Measurements from ENCODE around the gene APBB1.
"Not testable (repeated sequence)": the region's sequence is repeated elsewhere in the genome, so short reads cannot be mapped to it uniquely, and the experiment has no call there.

DNA sequence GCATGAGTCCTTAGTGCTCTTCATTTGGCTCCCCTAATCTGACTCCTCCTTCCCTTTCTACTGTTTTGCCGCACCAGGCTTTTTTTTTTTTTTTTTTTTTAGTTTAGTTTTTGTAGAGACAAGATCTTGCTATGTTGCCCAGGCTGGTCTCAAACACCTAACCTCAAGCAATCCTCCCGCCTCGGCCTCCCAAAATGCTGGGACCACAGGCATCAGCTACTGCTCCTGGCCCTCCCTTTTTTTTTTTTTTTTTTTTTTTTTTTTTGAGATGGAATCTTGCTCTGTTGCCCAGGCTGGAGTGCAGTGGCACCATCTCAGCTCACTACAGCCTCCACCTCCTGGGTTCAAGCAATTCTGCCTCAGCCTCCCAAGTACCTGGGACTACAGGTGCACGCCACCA, 26.6 kb downstream of the APBB1 start:
- TF ChIP-seq, protein P1, sequence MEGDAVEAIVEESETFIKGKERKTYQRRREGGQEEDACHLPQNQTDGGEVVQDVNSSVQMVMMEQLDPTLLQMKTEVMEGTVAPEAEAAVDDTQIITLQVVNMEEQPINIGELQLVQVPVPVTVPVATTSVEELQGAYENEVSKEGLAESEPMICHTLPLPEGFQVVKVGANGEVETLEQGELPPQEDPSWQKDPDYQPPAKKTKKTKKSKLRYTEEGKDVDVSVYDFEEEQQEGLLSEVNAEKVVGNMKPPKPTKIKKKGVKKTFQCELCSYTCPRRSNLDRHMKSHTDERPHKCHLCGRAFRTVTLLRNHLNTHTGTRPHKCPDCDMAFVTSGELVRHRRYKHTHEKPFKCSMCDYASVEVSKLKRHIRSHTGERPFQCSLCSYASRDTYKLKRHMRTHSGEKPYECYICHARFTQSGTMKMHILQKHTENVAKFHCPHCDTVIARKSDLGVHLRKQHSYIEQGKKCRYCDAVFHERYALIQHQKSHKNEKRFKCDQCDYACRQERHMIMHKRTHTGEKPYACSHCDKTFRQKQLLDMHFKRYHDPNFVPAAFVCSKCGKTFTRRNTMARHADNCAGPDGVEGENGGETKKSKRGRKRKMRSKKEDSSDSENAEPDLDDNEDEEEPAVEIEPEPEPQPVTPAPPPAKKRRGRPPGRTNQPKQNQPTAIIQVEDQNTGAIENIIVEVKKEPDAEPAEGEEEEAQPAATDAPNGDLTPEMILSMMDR (IDR thresholded peaks at IDR 0.05) = not testable (repeated sequence)
- TF ChIP-seq POLR2A (IDR thresholded peaks at IDR 0.05) = not testable (repeated sequence)

All from Peyer's patch (tissue), 4 donors.